Colonic mucosa (tissue), 4 donors: ENCODE data around the gene EVA1C. TPM values are rescaled to one million over a fixed set of nuclear protein-coding genes. Genes with fewer than 3 reads are reported as not detected.
"Not testable (repeated sequence)": the region's sequence is repeated elsewhere in the genome, so short reads cannot be mapped to it uniquely, and the experiment has no call there.

Source experiments
- DNase-seq: peaks from one replicate; pipeline ENCODE4 v3.0.0-alpha.2; 2020
- H3K27ac ChIP-seq: fragments of 200-600 bp; one replicate; pipeline ENCODE4 v1.8.0; 2021
- H3K27me3 ChIP-seq: fragments of 200-600 bp; one replicate; pipeline ENCODE4 v1.8.0; 2021
- H3K36me3 ChIP-seq: fragments of 200-600 bp; one replicate; pipeline ENCODE4 v1.8.0; 2021
- H3K4me1 ChIP-seq: fragments of 200-600 bp; one replicate; pipeline ENCODE4 v1.8.0; 2021; ENCODE audit warnings: mild to moderate bottlenecking
- H3K4me3 ChIP-seq: fragments of 200-600 bp; one replicate; pipeline ENCODE4 v1.8.0; 2021
- H3K9ac ChIP-seq, 2 donors: one replicate each; pipeline ENCODE4 v1.7.0; 2013; ENCODE audit warnings: control low read depth in 2 of 2, low read depth in 2 of 2, low read length in 2 of 2
- H3K9me3 ChIP-seq: fragments of 200-600 bp; one replicate; pipeline ENCODE4 v1.8.0; 2021
- intact Hi-C: fragments of 100-400 bp; cut with DNase I; formaldehyde crosslinking; loops from one replicate; pipeline ENCODE4 v1.14.1; 2022
- total RNA-seq, 2 donors: library from RNA; stranded (reverse); fragmentation: NEBNext Ultra II Directional in 1 of 2; extraction: Animal tissue kit (Norgen Biotek cat#: 25700) in 1 of 2; gene quantifications; one replicate each; pipeline ENCODE4 v1.2.1, GENCODE V29; 2021
- TF ChIP-seq, protein P1 (sequence below): fragments of 200-600 bp; IDR thresholded peaks from one replicate; pipeline ENCODE4 v1.8.0; 2022; ENCODE audit warnings: antibody characterized with exemption, mild to moderate bottlenecking
- donor health status: healthy.
- donor health status: DM: no; HTN: no; CAD: no.
- donor health status: DM: no; HTN: no; CAD: no.

EVA1C gene
- total RNA-seq, 2 donors from 2014 or later: 7.3 to 9.9 TPM

- Histone ChIP-seq H3K4me1 (no peaks in the 10 kb centered on the region), H3K9ac (no peak overlapping the region), H3K9me3 (no peaks in the 10 kb centered on the region), H3K27me3 (no peaks in the 10 kb centered on the region), H3K4me3 (no peak overlapping the region), H3K27ac (no peak overlapping the region), H3K36me3 (no peaks in the 10 kb centered on the region)
- TF ChIP-seq, protein P1, sequence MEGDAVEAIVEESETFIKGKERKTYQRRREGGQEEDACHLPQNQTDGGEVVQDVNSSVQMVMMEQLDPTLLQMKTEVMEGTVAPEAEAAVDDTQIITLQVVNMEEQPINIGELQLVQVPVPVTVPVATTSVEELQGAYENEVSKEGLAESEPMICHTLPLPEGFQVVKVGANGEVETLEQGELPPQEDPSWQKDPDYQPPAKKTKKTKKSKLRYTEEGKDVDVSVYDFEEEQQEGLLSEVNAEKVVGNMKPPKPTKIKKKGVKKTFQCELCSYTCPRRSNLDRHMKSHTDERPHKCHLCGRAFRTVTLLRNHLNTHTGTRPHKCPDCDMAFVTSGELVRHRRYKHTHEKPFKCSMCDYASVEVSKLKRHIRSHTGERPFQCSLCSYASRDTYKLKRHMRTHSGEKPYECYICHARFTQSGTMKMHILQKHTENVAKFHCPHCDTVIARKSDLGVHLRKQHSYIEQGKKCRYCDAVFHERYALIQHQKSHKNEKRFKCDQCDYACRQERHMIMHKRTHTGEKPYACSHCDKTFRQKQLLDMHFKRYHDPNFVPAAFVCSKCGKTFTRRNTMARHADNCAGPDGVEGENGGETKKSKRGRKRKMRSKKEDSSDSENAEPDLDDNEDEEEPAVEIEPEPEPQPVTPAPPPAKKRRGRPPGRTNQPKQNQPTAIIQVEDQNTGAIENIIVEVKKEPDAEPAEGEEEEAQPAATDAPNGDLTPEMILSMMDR: no peak
- DNase-seq: no peak
- intact Hi-C loops: no loop called here
Observed at GRCh38 chr21:32523463-32523862, 111.0 kb downstream of the EVA1C start.

GRCh38 chr21:32523988-32524719, 111.6 kb downstream of the EVA1C start:
- intact Hi-C loops: no loop called here
- H3K36me3 ChIP-seq: no peaks in the 10 kb centered on the region
- H3K9me3 ChIP-seq: no peaks in the 10 kb centered on the region
- H3K4me1 ChIP-seq: no peaks in the 10 kb centered on the region
- DNase-seq: no peak
- no peak overlapping the region for H3K4me3 ChIP-seq
- H3K9ac ChIP-seq: no peak overlapping the region
- H3K27ac ChIP-seq: no peak overlapping the region
- H3K27me3 ChIP-seq: no peaks in the 10 kb centered on the region
- TF ChIP-seq, protein P1: no peak

DNA sequence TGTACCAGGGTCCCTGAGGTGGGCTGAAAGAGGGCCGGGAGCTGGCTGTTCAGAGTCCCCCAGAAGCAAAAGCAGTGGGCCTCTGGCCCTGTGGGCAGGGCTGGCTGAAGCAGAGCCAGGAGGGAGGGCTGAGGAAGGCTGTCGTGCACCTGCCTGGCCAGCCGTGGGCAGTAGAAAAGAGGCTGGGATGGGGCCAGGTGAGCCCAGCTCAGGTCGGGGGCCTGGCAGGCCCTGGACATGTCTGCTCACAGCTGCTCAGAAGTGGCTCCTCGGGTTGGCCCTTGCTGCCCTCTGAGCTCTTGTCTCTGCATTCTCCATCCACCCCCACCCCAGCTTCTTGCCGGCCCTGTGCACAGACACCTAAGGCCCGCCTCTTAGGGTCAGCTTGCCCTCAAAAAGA, 112.8 kb downstream of the EVA1C start:
- Histone ChIP-seq H3K9me3 (no peaks in the 10 kb centered on the region), H3K27ac (no peak overlapping the region), H3K4me1 (no peaks in the 10 kb centered on the region), H3K9ac (no peak overlapping the region), H3K36me3 (no peaks in the 10 kb centered on the region), H3K4me3 (no peak overlapping the region), H3K27me3 (no peaks in the 10 kb centered on the region)
- TF ChIP-seq, protein P1: no peak
- intact Hi-C loops: no loop called here
- no peak for DNase-seq

- DNase-seq: no peak
- no peak overlapping the region for H3K4me3 ChIP-seq
- no peaks in the 10 kb centered on the region for H3K27me3 ChIP-seq
- H3K4me1 ChIP-seq: no peaks in the 10 kb centered on the region
- TF ChIP-seq, protein P1: no peak
- H3K27ac ChIP-seq: no peak overlapping the region
- intact Hi-C loops: no loop called here
- H3K9me3 ChIP-seq: no peaks in the 10 kb centered on the region
- no peak overlapping the region for H3K9ac ChIP-seq
- no peaks in the 10 kb centered on the region for H3K36me3 ChIP-seq
Observed at GRCh38 chr21:32529679-32530078, 117.2 kb downstream of the EVA1C start.

DNA sequence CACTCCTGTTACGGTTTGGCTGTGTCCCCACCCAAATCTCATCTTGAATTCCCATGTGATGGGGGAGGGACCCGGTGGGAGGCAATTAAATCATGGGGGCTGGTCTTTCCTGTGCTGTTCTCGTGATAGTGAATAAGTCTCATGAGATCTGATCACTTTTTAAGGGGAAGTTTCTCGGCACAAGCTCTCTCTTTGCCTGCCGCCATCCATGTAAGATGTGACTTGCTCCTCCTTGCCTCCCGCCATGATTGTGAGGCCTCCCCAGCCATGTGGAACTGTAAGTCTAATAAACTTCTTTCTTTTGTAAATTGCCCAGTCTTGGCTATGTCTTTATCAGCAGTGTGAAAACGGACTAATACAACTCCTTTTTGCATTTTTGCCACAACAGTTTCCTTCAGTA, 118.3 kb downstream of the EVA1C start:
- H3K4me3 ChIP-seq: not testable (repeated sequence)

GRCh38 chr21:32531561-32531960, 119.1 kb downstream of the EVA1C start:
- not testable (repeated sequence) for H3K36me3 ChIP-seq, H3K4me3 ChIP-seq

More for the DNA sequence above, 118.3 kb downstream of the EVA1C start:
- H3K36me3 ChIP-seq, H3K9me3 ChIP-seq, intact Hi-C loops, H3K27me3 ChIP-seq, H3K4me1 ChIP-seq, H3K9ac ChIP-seq, DNase-seq, H3K27ac ChIP-seq: not testable (repeated sequence)

More at GRCh38 chr21:32531561-32531960, 119.1 kb downstream of the EVA1C start:
- H3K9me3 ChIP-seq, H3K9ac ChIP-seq, H3K27me3 ChIP-seq, DNase-seq, H3K4me1 ChIP-seq, intact Hi-C loops, H3K27ac ChIP-seq: not testable (repeated sequence)
